NCI-H1105 (cell line): Measurements from ENCODE around the gene RFC3.
A peak's percentile ranks its signal among the peaks of the same experiment; 100 is the strongest.
"Not testable (repeated sequence)": the region's sequence is repeated elsewhere in the genome, so short reads cannot be mapped to it uniquely, and the experiment has no call there.

ENCODE experiments used
- DNase-seq: peaks from one replicate; lab custom pipeline; 2025; lab: John Stamatoyannopoulos, UW

RFC3 gene

DNA sequence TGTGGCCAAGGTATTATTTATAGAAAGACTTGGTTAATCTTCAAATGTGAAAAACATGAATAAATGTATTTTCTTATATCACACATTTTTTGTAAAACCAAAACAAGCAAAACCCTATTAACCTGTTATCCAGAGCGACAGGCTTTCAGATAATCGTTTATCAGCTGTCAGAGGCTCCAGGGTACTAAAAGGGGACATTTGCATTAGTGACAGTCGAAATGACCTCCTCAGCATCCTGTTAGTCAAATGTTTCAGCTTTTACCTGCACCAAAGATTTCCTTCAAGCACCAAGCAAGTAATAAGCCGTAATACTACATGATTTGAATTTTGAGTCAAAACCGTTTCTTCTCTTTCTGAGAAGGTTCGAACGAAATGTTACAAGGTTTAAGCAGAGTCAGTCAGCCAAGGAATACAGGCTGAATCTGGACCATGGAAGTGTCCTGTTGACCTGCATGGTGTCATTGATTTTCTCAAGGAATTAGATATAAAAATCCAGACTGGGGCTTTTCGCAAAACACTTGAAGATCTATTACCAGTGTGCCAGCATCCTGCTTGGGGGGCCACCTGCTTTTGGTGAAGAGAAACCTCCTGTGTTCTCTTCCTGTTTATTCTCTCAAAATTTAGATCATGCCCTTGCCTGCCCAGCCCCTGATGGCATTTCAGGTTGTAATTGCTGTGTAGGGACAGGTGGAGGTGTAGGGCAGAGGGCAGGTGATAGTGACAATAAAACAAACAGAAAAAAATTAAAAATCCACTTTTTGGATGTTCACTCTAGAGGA, 11.3 kb upstream of the RFC3 start:
- peak; percentile 22 for DNase-seq

DNA sequence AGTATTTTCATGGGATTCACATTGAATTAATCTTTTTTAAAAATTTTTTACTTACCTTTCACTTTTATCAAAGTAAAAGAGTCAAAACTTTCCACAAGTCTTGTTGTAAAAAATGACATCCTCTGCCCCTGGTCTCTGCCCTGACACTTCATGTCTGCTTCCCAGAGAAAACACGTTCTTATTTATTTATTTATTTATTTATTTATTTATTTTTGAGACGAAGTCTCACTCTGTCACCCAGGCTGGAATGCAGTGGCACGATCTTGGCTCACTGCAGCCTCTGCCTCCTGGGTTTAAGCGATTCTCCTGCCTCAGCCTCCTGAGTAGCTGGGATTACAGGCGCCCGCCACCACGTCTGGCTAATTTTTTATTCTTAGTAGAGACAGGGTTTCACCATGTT, 5.1 kb upstream of the RFC3 start:
- not testable (repeated sequence) for DNase-seq

DNA sequence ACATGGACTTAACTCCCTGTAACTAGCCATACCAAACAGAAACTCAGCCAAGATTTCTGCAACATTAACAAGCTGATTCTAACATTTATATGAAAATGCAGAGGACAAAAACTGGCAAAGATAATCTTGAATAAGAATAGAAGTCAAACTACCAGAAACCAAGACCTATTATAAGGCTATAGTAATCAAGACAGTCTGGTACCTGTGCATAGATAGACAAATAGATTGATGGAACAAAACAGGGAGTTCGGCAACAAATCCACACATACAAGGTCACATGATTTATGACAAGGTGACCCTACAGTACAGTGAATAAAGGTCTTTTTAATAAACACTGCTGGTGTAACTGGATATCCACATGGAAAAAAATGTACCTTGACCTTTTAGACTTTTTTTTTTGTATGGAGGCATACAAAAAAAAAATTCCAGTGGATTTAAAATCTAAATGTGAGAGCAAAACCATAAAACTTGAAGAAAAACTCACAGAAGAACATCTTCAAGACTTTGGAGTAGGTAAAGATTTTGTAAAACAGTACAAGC, 2.9 kb upstream of the RFC3 start:
- no peak for DNase-seq

DNA sequence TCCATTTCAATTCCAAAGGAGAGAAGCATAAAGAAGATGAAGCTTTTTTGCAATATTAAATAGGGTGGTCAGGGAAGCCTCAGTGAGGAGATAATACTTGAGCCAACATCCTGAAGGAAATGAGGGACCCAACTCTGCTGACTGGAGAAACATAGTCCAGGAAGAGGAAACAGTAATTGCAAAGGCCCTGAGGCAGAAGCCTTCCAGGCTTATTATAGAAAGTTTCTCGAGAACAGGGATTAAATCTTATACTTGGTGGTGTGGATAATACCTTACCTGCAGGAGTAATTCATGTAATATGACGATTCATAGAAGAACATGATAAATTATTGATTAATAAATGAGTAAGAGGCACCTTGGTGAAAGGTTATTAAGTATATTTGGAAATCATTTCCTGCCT, 1.0 kb upstream of the RFC3 start:
- no peak for DNase-seq

DNA sequence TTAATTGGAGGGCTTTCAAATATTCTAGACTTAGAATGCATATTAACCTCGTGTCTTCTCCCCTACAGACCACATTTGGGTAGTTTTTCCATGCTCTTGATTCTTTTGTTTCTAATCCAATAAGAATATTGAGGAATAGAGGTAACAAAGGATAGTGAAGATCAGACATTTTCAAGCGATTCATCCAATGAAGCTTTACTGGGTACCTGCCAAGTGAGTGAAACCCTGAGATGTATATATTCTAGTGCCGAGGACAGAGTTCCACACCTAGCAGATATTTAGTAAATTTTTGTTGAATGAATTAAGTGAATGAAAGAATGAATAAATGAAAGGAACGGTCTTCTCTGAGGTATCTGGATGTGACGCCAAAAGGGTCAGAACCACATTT, 442 bp upstream of the RFC3 start:
- no peak for DNase-seq

DNA sequence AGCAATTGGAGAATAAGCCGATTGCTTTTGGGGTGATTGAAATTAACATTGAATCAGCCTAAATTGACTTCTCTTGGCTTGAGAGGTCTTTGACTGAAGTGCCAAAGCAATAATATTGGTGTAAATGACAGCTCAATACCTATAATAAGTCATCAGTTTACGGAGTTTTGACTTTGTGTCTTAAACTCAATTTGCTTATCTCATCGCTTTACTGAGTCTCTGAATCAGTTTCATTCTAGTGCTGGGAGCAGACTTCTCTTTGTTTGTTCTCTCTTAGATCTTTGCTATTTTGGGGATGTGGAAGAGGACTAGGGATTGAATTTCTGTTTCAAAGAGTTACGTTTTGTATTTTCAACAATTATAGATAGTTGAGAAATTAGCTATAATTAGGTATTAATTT, 7.1 kb downstream of the RFC3 start:
- DNase-seq: no peak

DNA sequence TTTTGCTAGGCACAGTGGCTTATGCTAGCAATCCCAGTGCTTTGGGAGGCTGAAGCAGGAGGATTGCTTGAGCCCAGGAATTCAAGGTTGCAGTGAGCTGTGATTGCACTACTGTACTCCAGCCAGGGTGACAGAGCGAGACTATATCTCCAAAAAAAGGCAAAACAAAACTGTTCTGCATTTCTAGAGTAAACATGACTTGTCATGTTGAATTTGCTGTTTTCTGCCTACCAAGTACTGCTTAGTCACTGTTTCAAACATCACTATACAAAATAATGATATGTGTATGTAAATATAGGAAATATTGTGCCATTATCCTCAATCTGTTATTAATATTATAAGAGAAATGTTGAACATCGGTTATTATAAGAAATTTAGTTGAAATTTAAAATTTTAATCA, 9.2 kb downstream of the RFC3 start:
- no peak for DNase-seq

DNA sequence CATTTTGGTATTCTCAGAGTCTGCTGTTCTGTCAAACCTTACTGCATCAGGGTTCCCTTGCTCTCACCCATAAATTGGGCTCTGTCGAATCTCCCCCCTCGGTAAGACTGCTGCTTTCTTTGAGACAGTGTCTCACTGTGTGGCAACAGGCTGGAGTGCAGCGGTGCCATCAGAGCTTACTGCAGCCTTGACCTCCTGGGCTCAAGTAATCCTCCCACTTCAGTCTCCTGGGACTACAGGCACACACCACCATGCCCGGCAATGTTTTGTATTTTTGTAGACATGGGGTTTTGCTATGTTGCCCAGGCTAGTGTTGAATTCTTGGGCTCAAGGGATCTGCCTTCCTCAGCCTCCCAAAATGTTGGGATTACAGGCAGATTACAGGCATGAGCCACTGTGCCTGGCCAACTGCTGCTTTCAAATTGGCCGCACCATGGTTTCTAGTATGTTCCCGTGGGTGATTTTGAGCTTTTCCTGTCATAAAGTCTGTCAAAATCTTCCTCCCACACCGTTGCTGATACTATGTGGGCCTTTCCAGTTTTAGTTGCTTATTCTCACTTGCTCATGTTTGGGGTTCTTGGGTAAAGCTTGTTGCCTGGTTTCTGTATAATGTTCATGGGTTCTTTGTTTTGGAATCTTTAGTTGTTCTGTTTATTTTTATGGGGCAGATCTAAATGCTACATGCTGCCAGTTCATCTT, 10.6 kb downstream of the RFC3 start:
- DNase-seq: no peak

DNA sequence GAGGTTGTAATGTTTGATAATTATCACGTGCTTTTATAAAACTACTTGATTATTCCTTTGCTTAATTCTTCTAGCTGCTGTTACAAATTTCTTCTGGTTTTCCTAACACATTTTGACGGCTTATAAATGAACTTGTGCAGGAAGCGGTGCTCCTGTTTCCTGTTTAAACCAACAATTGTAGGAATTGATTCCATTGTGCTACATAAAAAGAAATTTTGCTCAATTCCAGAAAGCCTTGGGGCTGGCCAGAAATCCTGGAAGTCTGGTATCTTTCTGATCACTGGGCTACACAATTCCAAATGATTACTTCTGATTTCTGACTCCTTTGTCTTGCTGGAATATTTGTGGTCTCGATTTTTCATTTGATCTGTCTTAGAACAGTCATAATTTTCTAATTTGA, 14.9 kb downstream of the RFC3 start:
- no peak for DNase-seq

DNA sequence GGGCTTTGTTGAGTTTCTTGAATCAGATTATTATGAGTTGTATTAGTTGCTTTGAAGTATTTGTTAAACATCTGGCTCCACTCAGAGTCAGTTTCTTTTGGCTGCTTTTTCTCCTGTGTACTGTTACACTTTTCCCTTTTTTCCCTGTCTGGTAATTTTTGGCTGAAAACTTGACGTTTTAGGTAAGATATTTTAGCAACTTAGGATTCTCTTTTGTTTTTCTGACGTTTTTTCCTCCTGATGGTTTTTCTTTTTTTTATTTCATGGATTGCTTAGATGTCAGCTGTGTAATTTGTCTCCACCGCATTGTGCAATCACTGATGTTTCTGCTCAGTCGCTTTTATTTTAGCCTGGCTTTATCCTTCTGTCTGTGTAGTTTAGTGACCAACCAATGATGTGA, 20.7 kb downstream of the RFC3 start:
- no peak for DNase-seq

DNA sequence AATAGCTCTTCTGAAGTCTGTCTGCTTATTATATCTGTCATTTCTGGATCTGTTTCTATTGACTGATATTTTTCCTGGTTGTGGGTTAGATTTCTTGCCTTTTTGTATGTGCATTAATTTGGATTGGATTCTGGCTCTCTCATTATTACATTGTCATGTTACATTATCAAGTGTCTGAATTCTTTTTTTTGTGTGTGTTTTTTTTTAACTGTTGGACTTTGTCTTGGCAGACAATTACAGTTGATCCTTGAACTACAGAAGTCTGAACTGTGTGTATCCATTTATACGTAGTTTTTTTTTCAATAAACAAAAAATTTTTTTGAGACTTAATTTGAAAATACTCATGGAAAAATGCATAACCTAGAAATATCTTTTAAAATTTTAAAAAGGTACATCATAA, 22.5 kb downstream of the RFC3 start:
- DNase-seq: no peak

DNA sequence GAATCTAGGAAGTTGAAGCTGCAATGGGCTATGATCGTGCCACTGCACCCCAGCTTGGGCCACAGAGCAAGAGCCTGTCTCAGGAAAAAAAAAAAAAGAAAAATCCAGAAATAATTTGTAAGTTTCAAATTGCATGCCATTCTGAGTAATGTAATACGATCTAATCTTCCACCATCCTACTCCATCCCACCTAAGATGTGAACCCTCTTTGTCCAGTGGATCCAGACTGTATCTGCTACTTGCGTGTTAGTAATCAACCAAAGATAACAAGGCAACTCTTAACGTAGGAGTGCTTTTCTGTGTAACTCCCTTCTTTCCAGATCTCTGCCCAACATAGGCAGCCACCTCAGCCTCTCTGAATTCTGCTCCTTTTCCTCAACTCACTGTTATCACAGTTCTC, 24.3 kb downstream of the RFC3 start:
- DNase-seq: no peak

DNA sequence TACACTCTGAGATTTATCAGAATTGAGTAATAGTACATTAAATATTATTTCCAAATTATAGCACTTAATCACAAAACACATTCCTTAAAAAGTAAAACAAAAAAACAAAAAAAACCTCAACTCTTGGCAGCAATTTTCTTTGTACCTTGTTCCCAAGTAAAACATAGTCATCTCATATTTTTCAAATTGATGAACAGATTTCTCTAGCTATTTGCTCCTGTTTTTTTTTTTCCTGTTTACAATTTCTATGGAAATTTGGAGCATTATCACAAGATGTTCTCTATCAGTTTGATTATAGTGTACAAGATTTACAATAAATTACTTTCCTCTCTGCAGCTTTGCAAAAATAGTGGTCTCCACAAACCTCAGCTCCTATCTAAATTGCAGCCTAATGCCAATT, 25.0 kb downstream of the RFC3 start:
- DNase-seq: no peak

DNA sequence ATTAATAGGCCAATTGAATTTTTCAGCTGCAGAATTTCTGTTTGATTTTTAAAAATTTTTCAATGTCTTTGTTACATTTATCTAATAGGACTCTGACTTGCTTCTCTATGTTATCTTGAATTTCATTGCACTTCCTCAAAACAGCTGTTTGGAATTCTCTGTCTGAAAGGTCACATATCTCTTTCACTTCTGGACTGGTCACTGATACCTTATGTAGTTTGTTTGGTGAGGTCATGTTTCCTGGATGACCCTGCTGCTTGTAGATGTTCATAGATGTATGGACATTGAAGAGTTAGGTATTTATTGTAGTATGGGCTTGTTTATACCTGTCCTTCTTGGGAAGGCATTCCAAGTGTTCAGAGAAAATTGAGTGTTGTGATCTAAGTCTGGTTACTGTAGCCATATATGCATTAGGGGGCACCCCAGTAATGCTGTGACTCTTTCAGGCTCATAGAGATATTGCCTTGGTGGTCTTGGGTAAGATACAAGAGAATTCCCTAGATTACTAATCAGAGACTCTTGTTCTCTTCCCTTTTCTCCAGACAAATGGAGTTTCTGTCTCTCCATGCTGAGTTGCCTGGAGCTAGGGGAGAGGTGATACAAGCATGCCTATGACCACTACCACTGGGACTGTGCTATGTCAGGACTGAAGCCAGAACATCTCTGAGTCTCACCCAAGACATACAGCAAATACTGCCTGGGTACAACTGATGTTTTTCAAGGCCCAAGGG, 27.8 kb downstream of the RFC3 start:
- DNase-seq: no peak

DNA sequence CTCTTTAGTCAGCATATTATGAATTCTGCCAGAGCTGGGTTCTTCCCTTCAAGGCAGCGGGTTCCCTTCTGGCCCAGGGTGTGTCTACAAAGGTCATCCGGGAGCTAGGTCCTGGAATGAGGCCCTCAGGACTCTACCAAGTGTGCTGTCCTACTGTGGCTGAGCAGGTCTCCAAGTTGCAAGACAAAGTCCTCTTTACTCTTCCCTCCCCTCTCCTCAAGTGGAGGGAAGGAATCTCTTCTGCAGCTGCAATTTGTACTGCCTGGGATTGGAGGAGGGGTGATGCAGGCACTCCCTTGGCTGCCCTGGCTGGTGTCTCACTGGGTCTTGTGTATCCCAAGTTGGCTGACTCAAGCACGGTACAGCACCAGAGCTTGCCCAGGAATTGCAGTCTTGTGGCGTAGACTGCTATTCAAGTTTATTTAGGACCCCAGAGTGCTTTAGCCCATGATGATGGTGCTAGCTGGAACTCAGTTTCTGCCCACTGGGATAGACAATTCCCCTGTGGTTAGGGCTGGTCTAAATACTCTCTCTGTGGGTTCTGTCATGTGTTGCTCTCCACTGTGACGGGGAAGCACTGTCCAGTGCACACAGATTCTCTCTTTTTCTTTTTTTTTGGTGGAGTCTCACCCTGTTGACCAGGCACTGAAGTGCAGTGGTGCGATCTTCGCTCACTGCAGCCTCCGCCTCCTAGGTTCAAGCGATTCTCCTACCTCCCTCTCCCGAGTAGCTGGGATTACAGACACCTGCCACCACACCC, 28.5 kb downstream of the RFC3 start:
- no peak for DNase-seq

DNA sequence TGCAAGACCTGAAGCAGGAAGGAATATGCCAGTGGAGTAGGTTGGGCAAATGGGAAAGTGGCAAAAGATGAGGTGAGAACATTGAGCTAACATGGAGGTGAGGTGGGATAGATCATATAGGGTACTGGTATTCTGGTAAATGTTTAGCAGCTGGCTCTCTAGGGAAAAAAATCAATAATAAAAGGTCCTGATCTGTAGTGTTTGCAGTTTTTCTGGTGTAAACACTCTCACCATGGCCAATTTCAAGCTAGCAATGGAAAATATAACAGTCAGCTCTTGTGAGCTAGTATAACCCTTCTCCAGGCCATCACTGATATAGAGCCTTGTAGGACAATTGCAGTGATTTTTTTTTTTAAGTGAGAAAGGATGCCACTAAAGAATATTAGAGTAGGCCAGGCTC, 31.3 kb downstream of the RFC3 start:
- no peak for DNase-seq

DNA sequence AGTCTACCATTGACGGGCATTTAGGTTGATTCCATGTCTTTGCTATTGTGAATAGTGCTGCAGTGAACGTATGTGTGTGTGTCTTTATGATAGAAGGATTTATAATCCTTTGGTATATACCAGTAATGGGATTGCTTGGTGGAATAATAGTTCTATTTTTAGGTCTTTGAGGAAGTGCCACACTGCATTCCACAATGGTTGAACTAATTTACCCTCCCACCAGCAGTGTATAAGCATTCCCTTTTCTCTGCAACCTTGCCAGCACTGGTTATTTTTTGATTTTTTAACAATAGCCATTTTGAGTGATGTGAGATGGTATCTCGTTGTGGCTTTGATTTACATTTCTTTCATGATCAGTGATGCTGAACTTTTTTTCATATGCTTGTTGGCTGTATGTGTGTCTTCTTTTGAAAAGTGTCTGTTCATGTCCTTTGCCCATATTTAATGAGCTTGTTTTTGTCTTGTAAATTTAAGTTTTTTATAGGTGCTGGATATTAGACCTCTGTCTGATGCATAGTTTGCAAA, 37.5 kb downstream of the RFC3 start:
- no peak for DNase-seq

DNA sequence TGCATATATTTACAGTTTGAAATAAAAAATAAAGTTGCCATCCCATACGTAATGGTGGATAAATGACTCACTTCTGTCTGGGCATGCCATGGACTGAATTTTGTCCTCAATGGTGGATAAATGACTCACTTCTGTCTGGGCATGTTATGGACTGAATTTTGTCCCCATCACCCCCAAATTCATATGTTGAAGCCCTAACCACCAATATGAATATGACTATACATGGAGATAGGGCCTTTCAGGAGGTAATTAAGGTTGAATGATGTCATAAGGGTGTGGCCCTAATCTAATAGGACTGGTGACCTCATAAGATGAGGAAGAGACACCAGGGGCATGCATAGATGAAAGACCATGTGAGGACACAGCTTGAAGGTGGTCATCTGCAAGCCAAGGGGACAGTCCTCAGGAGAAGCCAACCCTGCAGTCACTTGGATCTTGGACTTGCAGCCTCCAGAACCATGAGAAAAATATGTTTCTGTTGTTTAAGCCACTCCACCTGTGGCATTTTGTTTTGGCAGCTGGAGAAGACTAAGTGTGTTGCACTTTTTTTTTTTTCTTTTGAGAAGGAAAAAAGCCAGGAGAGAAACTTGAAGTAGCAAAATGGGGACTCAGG, 41.8 kb downstream of the RFC3 start:
- DNase-seq: no peak

DNA sequence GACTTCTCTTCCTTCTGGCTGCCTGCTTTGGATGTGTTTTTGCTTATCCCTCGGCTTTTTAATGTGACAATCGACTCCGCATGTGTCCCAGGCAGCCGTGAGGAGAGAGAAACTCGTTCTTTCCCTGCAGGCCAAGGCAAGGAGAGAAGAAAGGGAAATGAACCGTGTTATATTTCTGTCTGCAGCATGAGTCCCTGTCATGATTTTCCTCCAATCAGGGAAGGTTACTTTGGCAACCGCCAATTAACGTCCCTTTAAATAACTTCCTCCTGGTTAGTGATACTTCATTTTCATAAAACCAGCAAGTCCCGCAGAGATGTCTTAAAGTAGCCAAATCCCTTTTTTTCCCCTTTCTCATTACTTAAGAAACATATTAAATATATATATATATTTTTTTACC, 42.6 kb downstream of the RFC3 start:
- no peak for DNase-seq

DNA sequence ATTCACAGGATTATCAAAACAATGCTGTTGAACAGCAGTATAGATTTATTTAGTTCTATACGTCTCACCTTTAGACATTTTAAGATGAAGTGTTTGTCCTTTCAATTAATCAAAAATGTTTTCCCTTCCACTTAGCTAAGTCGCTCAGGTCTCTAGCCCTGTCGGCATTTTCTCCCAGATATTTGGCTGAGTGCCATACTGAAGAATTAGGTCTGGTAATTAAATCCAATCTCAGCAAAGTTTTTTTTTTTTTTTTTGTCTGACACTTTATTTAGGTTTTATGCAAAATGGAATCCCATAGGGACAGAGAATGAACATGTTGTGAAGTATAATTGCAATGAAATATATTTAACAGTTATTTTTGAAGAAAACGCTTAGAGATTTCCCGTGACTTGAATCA, 44.1 kb downstream of the RFC3 start:
- DNase-seq: peak; percentile 2

DNA sequence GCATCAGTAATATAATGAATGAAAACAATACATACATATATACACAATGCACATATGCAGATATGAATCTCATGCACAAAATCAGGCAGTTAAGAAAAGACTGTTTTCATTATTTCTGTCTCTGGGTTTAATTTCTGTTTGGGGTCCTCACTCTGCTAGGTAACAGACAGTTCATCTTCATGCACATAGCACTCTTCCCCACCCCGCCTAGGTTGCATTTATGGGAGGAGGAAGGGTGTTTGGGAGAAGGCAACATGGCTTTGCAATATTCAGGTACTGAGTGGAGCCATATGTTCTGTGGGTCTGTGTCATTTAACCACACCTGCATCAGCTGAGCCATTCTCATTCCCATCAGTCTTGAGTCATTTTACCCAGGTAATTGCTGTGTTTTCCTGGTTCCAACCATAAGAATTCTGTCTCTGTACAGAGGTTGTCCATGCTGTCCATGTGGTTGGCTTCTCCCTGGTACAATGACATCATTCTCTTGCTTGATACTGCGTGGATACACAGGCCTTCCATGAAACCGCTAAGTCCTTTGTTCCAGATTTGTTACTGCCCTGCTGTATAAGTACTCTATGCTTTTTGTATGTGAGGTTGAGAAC, 45.3 kb downstream of the RFC3 start:
- no peak for DNase-seq
